ENCODE data around the gene ADGRE2. TPM values are rescaled to one million over a fixed set of nuclear protein-coding genes. Genes with fewer than 3 reads are reported as not detected.

The ADGRE2 gene
- total and polyA plus RNA-seq, 2 experiments from 2014 or later: 2.4 TPM

DNA sequence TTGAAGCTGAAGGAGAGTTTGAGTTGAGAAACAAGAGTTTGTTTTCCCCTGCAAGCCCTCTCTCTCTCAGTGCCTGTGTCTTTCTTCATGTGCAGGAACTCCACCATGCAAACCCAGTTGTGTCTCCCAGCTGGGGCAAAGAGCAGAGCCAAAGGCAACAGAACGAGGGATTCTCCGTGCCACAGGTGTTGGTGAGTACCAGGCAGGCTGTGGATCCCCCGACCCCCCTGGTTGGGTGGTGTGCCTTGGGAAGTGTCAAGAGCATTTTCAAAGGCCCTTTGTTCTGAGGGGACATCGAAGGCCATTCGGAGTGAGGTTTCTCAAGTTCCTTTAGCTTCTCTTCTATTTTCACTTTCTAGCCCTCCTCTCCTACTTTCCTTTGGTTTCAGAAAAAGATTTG, 82.9 kb downstream of the ADGRE2 start:
- peaks cover 5% of the 10 kb centered on the region for H3K27me3 Mint-ChIP-seq (ENCODE audit: insufficient read depth, low read depth, poor library complexity)
- Histone ChIP-seq H3F3A (replicated peaks; ENCODE audit: low read depth) (0 out of 2 replicates have a peak, but pooled peaks cover under 1% of the 10 kb centered on the region), H2AFZ (no peak overlapping the region), H3K27me3 (ENCODE audit: insufficient read depth) (no peaks in the 10 kb centered on the region), H3K36me3 (ENCODE audit: insufficient read depth) (peaks cover 9% of the 10 kb centered on the region; the same call in 1 of the 2 replicates), H3K4me2 (no peak overlapping the region), H3K79me2 (replicated peaks; ENCODE audit: insufficient read depth) (peaks cover 12% of the 10 kb centered on the region; the same call in 1 of the 2 replicates), H3K27ac (ENCODE audit: low read depth) (no peak overlapping the region), H4K20me1 (replicated peaks; ENCODE audit: insufficient read depth) (no peaks in the 10 kb centered on the region), H3K4me1 (ENCODE audit: insufficient read depth) (peaks cover 8% of the 10 kb centered on the region), H3K4me3 (no peak overlapping the region), H3K9me2 (ENCODE audit: insufficient read depth) (no peaks in the 10 kb centered on the region)
- ATAC-seq: no peak
- H3K4me1 Mint-ChIP-seq: no peaks in the 10 kb centered on the region; the same call in 2 of the 3 replicates
- no peak overlapping the region for H3K27ac Mint-ChIP-seq
- no peak for DNase-seq (ENCODE audit: low spot score)
- no peak for TF ChIP-seq STAT1 (IDR thresholded peaks at IDR 0.05; ENCODE audit: unreplicated experiment)
- TF ChIP-seq EZH2phosphoT487 (IDR thresholded peaks at IDR 0.05; ENCODE audit: unreplicated experiment): no peak
- no peak for TF ChIP-seq ETS1 (IDR thresholded peaks at IDR 0.05)
- TF ChIP-seq REST (IDR thresholded peaks at IDR 0.05; ENCODE audit: unreplicated experiment): no peak
- no peak for TF ChIP-seq CREB1 (CRISPR knock-in tag; IDR thresholded peaks at IDR 0.05; ENCODE audit: low read depth)
- TF ChIP-seq EZH2 (IDR thresholded peaks at IDR 0.05; ENCODE audit: low read depth, unreplicated experiment): no peak
- TF ChIP-seq JUNB (IDR thresholded peaks at IDR 0.05; ENCODE audit: unreplicated experiment): no peak
- H3K9me3 Mint-ChIP-seq: no peaks in the 10 kb centered on the region; the same call in 2 of the 3 replicates
- H3K4me3 Mint-ChIP-seq: no peak overlapping the region
- peaks cover 27% of the 10 kb centered on the region for H3K36me3 Mint-ChIP-seq (ENCODE audit: low read depth)

DNA sequence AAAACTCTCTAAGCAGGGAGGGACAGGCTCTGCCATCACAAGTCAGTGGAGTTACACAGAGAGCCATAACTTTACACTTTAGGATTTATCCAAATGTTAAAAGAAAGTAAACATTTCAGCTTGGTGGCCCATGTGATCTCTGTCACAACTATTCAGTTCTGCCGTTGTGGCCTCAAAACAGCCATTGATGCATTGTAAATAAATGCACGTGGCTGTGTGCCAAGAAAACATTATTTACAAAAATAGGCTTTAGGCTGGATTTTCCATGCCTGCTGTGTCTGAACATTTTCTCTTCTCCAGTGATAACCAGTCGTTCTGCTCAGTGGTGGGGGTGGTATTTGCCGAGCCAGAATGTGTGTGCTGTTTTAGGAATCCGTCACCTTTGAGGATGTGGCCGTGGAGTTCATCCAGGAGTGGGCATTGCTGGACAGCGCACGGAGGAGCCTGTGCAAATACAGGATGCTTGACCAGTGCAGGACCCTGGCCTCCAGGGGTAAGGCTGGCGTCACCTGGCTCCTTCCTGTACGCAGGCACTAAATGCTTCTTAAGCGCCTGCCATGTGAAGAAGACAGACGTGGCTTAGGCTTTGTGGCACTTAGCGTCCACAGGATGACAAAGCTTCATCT, 83.6 kb downstream of the ADGRE2 start:
- no peaks in the 10 kb centered on the region; the same call in 2 of the 3 replicates for H3K4me1 Mint-ChIP-seq
- DNase-seq (ENCODE audit: low spot score) (no peak), ATAC-seq (no peak)
- Histone ChIP-seq H3K36me3 (ENCODE audit: insufficient read depth) (peaks cover 8% of the 10 kb centered on the region; the same call in 1 of the 2 replicates), H3K4me1 (ENCODE audit: insufficient read depth) (peaks cover 8% of the 10 kb centered on the region), H3K27me3 (ENCODE audit: insufficient read depth) (no peaks in the 10 kb centered on the region), H3K4me3 (no peak overlapping the region), H3K79me2 (replicated peaks; ENCODE audit: insufficient read depth) (peaks cover 13% of the 10 kb centered on the region; the same call in 1 of the 2 replicates), H3F3A (replicated peaks; ENCODE audit: low read depth) (0 out of 2 replicates have a peak, but pooled peaks cover 4% of the 10 kb centered on the region), H3K9me2 (ENCODE audit: insufficient read depth) (no peaks in the 10 kb centered on the region), H2AFZ (no peak overlapping the region), H3K27ac (ENCODE audit: low read depth) (no peak overlapping the region), H4K20me1 (replicated peaks; ENCODE audit: insufficient read depth) (no peaks in the 10 kb centered on the region), H3K4me2 (no peak overlapping the region)
- H3K9me3 Mint-ChIP-seq: no peaks in the 10 kb centered on the region
- peaks cover 20% of the 10 kb centered on the region for H3K36me3 Mint-ChIP-seq (ENCODE audit: low read depth)
- H3K4me3 Mint-ChIP-seq: no peak overlapping the region
- TF ChIP-seq EZH2phosphoT487 (IDR thresholded peaks at IDR 0.05; ENCODE audit: unreplicated experiment): no peak
- TF ChIP-seq ETS1 (IDR thresholded peaks at IDR 0.05): no peak
- TF ChIP-seq REST (IDR thresholded peaks at IDR 0.05; ENCODE audit: unreplicated experiment): peak; percentile 7
- H3K27ac Mint-ChIP-seq: no peak overlapping the region
- H3K27me3 Mint-ChIP-seq (ENCODE audit: insufficient read depth, low read depth, poor library complexity): peaks cover 5% of the 10 kb centered on the region

All from GM23338 (cell line).